PC-9 (cell line): ENCODE measurements around the gene TFIP11.

Experiments used
- EZH2 ChIP-seq: fragments of 200-600 bp; sonication (generic); IDR thresholded peaks from 2 replicates; pipeline ENCODE4 v1.8.0; 2017; ENCODE audit warnings: antibody characterized with exemption, low read depth
- TF ChIP-seq, protein P1 (sequence below): fragments of 200-600 bp; sonication (generic); conservative IDR thresholded peaks from 2 replicates; pipeline ENCODE4 v1.6.1; 2017; ENCODE audit warnings: mixed run types, antibody characterized with exemption, mild to moderate bottlenecking, moderate library complexity

DNA sequence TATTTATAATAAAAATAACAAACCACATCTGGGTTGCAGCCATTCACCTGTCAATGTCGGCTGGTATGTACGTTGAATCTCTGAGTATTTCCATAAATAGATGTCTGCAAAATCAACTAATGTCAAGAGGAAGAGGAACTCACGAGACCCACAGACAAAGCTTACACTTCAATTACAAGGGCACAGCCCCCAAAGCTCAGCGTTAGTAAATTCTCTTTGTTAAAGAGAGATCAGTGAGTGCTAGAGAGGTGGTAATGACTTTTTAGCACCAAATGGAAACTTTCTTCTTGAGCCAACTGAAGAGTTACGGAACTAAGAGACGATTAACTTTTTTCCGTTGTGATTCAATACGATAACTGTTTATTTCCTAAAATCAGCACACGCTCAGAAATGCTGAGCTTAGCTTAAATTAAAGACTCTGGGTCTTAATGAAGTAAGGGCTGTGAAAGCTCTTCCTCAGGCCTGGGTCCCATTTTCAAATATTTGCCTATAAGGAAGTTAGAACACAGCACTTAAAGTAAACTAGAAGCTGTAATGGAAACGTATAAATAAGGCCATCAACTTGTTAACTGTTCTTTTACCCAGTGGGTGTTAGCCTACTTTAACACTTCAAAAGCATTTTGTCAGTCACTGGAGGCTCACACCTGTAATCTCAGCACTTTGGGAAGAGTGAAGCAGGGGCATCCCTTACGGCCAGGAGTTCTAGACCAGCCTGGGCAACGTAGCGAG lies 22.8 kb upstream of the TFIP11 start:
- TF ChIP-seq, protein P1, sequence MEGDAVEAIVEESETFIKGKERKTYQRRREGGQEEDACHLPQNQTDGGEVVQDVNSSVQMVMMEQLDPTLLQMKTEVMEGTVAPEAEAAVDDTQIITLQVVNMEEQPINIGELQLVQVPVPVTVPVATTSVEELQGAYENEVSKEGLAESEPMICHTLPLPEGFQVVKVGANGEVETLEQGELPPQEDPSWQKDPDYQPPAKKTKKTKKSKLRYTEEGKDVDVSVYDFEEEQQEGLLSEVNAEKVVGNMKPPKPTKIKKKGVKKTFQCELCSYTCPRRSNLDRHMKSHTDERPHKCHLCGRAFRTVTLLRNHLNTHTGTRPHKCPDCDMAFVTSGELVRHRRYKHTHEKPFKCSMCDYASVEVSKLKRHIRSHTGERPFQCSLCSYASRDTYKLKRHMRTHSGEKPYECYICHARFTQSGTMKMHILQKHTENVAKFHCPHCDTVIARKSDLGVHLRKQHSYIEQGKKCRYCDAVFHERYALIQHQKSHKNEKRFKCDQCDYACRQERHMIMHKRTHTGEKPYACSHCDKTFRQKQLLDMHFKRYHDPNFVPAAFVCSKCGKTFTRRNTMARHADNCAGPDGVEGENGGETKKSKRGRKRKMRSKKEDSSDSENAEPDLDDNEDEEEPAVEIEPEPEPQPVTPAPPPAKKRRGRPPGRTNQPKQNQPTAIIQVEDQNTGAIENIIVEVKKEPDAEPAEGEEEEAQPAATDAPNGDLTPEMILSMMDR, result no peak
- no peak for TF ChIP-seq EZH2
